HEK293T (cell line): Measurements from ENCODE around the gene SMIM15.

Experiments
- ARNT ChIP-seq: fragments of 450-650 bp; IDR thresholded peaks from 2 replicates; pipeline ENCODE4 v1.6.1; 2017; ENCODE audit warnings: mild to moderate bottlenecking
- BHLHE40 ChIP-seq: fragments of 450-650 bp; IDR thresholded peaks from 2 replicates; pipeline ENCODE4 v1.6.1; 2016; ENCODE audit warnings: mild to moderate bottlenecking, moderate library complexity, borderline replicate concordance
- ELF4 ChIP-seq: fragments of 450-650 bp; IDR thresholded peaks from 2 replicates; pipeline ENCODE4 v1.6.1; 2017; ENCODE audit warnings: antibody characterized with exemption
- FOXA1 ChIP-seq: fragments of 450-650 bp; IDR thresholded peaks from 2 replicates; pipeline ENCODE4 v1.6.1; 2016; ENCODE audit warnings: mild to moderate bottlenecking
- FOXK2 ChIP-seq: fragments of 450-650 bp; IDR thresholded peaks from 2 replicates; pipeline ENCODE4 v1.6.1; 2016; ENCODE audit warnings: mild to moderate bottlenecking
- FOXM1 ChIP-seq: fragments of 450-650 bp; IDR thresholded peaks from 2 replicates; pipeline ENCODE4 v1.6.1; 2017; ENCODE audit warnings: mild to moderate bottlenecking, borderline replicate concordance
- HDGF ChIP-seq: fragments of 450-650 bp; IDR thresholded peaks from 2 replicates; pipeline ENCODE4 v1.6.1; 2017; ENCODE audit warnings: antibody characterized with exemption, borderline replicate concordance
- L3MBTL2 ChIP-seq: fragments of 450-650 bp; conservative IDR thresholded peaks from 2 replicates; pipeline ENCODE4 v1.6.1; 2016; ENCODE audit warnings: mild to moderate bottlenecking
- LEF1 ChIP-seq: fragments of 450-650 bp; IDR thresholded peaks from 2 replicates; pipeline ENCODE4 v1.6.1; 2017; ENCODE audit warnings: mild to moderate bottlenecking, borderline replicate concordance
- NFRKB ChIP-seq: fragments of 450-650 bp; IDR thresholded peaks from 2 replicates; pipeline ENCODE4 v1.6.1; 2016; ENCODE audit warnings: mild to moderate bottlenecking, moderate library complexity
- PKNOX1 ChIP-seq: fragments of 450-650 bp; IDR thresholded peaks from 2 replicates; pipeline ENCODE4 v1.6.1; 2016
- SP1 ChIP-seq: fragments of 450-650 bp; IDR thresholded peaks from 2 replicates; pipeline ENCODE4 v1.6.1; 2017
- TARDBP ChIP-seq: fragments of 450-650 bp; IDR thresholded peaks from 2 replicates; pipeline ENCODE4 v1.6.1; 2016
- ZNF384 ChIP-seq: fragments of 450-650 bp; IDR thresholded peaks from 2 replicates; pipeline ENCODE4 v1.6.1; 2016

- TF ChIP-seq NFRKB (no peak), FOXM1 (no peak), SP1 (no peak), L3MBTL2 (no peak), ELF4 (no peak), ZNF384 (no peak), FOXA1 (no peak), PKNOX1 (no peak), TARDBP (no peak), BHLHE40 (no peak), LEF1 (no peak), ARNT (no peak), FOXK2 (no peak), HDGF (no peak)
Observed at GRCh38 chr5:61141801-61142200, 20.5 kb downstream of the SMIM15 start.
